Thyroid gland (tissue), 4 donors: Measurements from ENCODE around the gene DGCR2. TPM values are rescaled to one million over a fixed set of nuclear protein-coding genes. Genes with fewer than 3 reads are reported as not detected.
"Not testable (repeated sequence)": the region's sequence is repeated elsewhere in the genome, so short reads cannot be mapped to it uniquely, and the experiment has no call there.

Experiments
- DNase-seq, 2 donors: peaks; one replicate each; pipeline ENCODE4 v3.0.0-alpha.2; 2019
- H3K27ac ChIP-seq, 3 donors: fragments of 200-600 bp; sonication (generic); 1 replicate in 2 of 3; 2 replicates in 1 of 3; pipeline ENCODE4 v1.5.1; 2016 to 2019; ENCODE audit warnings: mild to moderate bottlenecking in 1 of 3, moderate library complexity in 1 of 3
- H3K27me3 ChIP-seq: fragments of 200-600 bp; sonication (generic); one replicate; pipeline ENCODE4 v1.5.1; 2019
- H3K36me3 ChIP-seq, 2 donors: fragments of 200-600 bp; sonication (generic); one replicate each; pipeline ENCODE4 v1.5.1; 2016 to 2019
- H3K4me1 ChIP-seq, 2 donors: fragments of 200-600 bp; sonication (generic); one replicate each; pipeline ENCODE4 v1.5.1; 2017 to 2019
- H3K4me3 ChIP-seq, 3 donors: fragments of 200-600 bp; sonication (generic); replicated peaks in 1 of 3; 1 replicate in 2 of 3; 2 replicates in 1 of 3; pipeline ENCODE4 v1.5.1; 2016; ENCODE audit warnings: mild to moderate bottlenecking in 1 of 3
- H3K9me3 ChIP-seq: fragments of 200-600 bp; sonication (generic); one replicate; pipeline ENCODE4 v1.5.1; 2017
- POLR2A ChIP-seq, 2 donors: fragments of 450-650 bp; IDR thresholded peaks; one replicate each; pipeline ENCODE4 v1.6.1; 2017; ENCODE audit warnings: antibody characterized with exemption in 2 of 2, mild to moderate bottlenecking in 2 of 2, moderate library complexity in 1 of 2
- WGBS, 2 donors: methylation state at CpG; one replicate each; pipeline ENCODE4 v1.1.5; 2017; 5-methylcytosine and 5-hydroxymethylcytosine counted together
- intact Hi-C: fragments of 100-400 bp; cut with DNase I; formaldehyde crosslinking; loops from one replicate; pipeline ENCODE4 v1.15.1; 2023
- total RNA-seq, 4 donors: library from RNA; depleted of rRNA; stranded (reverse); fragments of >200 nt; gene quantifications; one replicate each; pipeline ENCODE4 v1.2.3, GENCODE V29; 2016
- TF ChIP-seq, protein P1 (sequence below), 6 experiments: fragments of 200-600 bp in 3 of 6; fragments of 450-650 bp in 3 of 6; sonication (generic) in 3 of 6; IDR thresholded peaks; one replicate each; pipeline ENCODE4 v1.5.1; 2016 to 2019; ENCODE audit warnings: antibody characterized with exemption in 6 of 6, mild to moderate bottlenecking in 2 of 6, inconsistent platforms in 1 of 6, moderate library complexity in 1 of 6

The DGCR2 gene
- total RNA-seq, 4 donors from 2014 or later: 49.3 to 106 (median 86.9) TPM

GRCh38 chr22:19012308-19012986, 109.8 kb downstream of the DGCR2 start:
- Histone ChIP-seq H3K9me3 (no peaks in the 10 kb centered on the region), H3K4me1 (no peaks in the 10 kb centered on the region), H3K36me3 (no peaks in the 10 kb centered on the region), H3K27ac (no peak overlapping the region), H3K4me3 (no peak overlapping the region), H3K27me3 (no peaks in the 10 kb centered on the region)
- no peak for TF ChIP-seq POLR2A (IDR thresholded peaks at IDR 0.05)
- TF ChIP-seq, protein P1, sequence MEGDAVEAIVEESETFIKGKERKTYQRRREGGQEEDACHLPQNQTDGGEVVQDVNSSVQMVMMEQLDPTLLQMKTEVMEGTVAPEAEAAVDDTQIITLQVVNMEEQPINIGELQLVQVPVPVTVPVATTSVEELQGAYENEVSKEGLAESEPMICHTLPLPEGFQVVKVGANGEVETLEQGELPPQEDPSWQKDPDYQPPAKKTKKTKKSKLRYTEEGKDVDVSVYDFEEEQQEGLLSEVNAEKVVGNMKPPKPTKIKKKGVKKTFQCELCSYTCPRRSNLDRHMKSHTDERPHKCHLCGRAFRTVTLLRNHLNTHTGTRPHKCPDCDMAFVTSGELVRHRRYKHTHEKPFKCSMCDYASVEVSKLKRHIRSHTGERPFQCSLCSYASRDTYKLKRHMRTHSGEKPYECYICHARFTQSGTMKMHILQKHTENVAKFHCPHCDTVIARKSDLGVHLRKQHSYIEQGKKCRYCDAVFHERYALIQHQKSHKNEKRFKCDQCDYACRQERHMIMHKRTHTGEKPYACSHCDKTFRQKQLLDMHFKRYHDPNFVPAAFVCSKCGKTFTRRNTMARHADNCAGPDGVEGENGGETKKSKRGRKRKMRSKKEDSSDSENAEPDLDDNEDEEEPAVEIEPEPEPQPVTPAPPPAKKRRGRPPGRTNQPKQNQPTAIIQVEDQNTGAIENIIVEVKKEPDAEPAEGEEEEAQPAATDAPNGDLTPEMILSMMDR (IDR thresholded peaks at IDR 0.05): no peak
- intact Hi-C loops: no loop called here
- no peak for DNase-seq
- 90 to 91% methylated on average over 5 of the region's 5 CpGs for WGBS, 2 donors

GRCh38 chr22:19011611-19012010, 110.6 kb downstream of the DGCR2 start:
- H3K36me3 ChIP-seq, H3K9me3 ChIP-seq, H3K4me1 ChIP-seq, H3K27ac ChIP-seq, H3K27me3 ChIP-seq, intact Hi-C loops, DNase-seq, H3K4me3 ChIP-seq: not testable (repeated sequence)
- 93 to 94% methylated on average over 9 of the region's 9 CpGs for WGBS, 2 donors

- WGBS, 2 donors: 80 to 82% methylated on average over 2 of the region's 2 CpGs
- H3K27me3 ChIP-seq: no peaks in the 10 kb centered on the region
- no peak overlapping the region for H3K4me3 ChIP-seq
- intact Hi-C loops: no loop called here
- DNase-seq: no peak
- H3K4me1 ChIP-seq: no peaks in the 10 kb centered on the region
- TF ChIP-seq, protein P1 (IDR thresholded peaks at IDR 0.05): no peak
- H3K36me3 ChIP-seq: no peaks in the 10 kb centered on the region
- no peak overlapping the region for H3K27ac ChIP-seq
- no peaks in the 10 kb centered on the region for H3K9me3 ChIP-seq
These were observed 111.1 kb downstream of the DGCR2 start for GRCh38 chr22:19011075-19011474.

- no peaks in the 10 kb centered on the region for H3K4me1 ChIP-seq
- H3K27ac ChIP-seq: no peak overlapping the region
- TF ChIP-seq, protein P1 (IDR thresholded peaks at IDR 0.05): no peak
- no peak for TF ChIP-seq POLR2A (IDR thresholded peaks at IDR 0.05)
- H3K4me3 ChIP-seq: no peak overlapping the region
- H3K9me3 ChIP-seq: no peaks in the 10 kb centered on the region
- intact Hi-C loops: no loop called here
- H3K36me3 ChIP-seq: no peaks in the 10 kb centered on the region
- no peaks in the 10 kb centered on the region for H3K27me3 ChIP-seq
- 93% methylated on average over 3 of the region's 3 CpGs for WGBS, 2 donors
- no peak for DNase-seq
These were observed 116.3 kb downstream of the DGCR2 start for GRCh38 chr22:19005905-19006304.

DNA sequence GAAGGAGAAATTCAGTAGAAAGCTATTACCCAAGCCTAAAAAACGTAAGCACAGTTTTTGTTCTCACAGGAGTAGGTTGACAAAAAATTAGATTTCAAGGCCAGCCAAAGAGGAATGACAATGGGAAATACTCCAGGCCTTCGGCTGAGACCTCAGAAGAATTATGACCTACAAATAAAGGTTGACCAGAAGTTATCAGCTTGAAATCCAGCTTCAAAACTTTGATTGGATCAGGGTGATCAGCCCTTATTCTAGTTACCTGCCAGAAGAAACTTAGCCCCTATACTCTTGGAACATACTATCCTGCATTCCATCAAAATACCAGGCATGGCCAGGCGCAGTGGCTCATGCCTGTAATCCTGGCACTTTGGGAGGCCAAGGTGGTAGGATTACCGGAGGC, 117.7 kb downstream of the DGCR2 start:
- TF ChIP-seq, protein P1 (IDR thresholded peaks at IDR 0.05): no peak
- TF ChIP-seq POLR2A (IDR thresholded peaks at IDR 0.05): no peak
- no peaks in the 10 kb centered on the region for H3K36me3 ChIP-seq
- no peak for DNase-seq
- H3K4me1 ChIP-seq: no peaks in the 10 kb centered on the region
- intact Hi-C loops: no loop called here
- no peak overlapping the region for H3K4me3 ChIP-seq
- H3K27ac ChIP-seq: no peak overlapping the region
- WGBS, 2 donors: 93 to 97% methylated on average over 4 of the region's 4 CpGs
- H3K27me3 ChIP-seq: no peaks in the 10 kb centered on the region
- H3K9me3 ChIP-seq: no peaks in the 10 kb centered on the region
